Sigmoid colon (tissue), 4 donors: ENCODE measurements around the gene C19orf12.

ENCODE experiments used
- EP300 ChIP-seq, 4 donors: sonication (generic); formaldehyde crosslinking; IDR thresholded peaks; one replicate each; pipeline ENCODE4 v1.6.1; 2017; ENCODE audit warnings: antibody characterized with exemption in 4 of 4
- POLR2A ChIP-seq, 2 donors: fragments of 450-650 bp; IDR thresholded peaks; one replicate each; pipeline ENCODE4 v1.6.1; 2016; ENCODE audit warnings: antibody characterized with exemption in 2 of 2, mild to moderate bottlenecking in 2 of 2, moderate library complexity in 2 of 2
- TF ChIP-seq, protein P1 (sequence below), 4 experiments: fragments of 450-650 bp in 3 of 4; fragments of 200-600 bp in 1 of 4; IDR thresholded peaks; one replicate each; pipeline ENCODE4 v1.5.1; 2016 to 2019; ENCODE audit warnings: antibody characterized with exemption in 4 of 4, mild to moderate bottlenecking in 3 of 4, moderate library complexity in 2 of 4

DNA sequence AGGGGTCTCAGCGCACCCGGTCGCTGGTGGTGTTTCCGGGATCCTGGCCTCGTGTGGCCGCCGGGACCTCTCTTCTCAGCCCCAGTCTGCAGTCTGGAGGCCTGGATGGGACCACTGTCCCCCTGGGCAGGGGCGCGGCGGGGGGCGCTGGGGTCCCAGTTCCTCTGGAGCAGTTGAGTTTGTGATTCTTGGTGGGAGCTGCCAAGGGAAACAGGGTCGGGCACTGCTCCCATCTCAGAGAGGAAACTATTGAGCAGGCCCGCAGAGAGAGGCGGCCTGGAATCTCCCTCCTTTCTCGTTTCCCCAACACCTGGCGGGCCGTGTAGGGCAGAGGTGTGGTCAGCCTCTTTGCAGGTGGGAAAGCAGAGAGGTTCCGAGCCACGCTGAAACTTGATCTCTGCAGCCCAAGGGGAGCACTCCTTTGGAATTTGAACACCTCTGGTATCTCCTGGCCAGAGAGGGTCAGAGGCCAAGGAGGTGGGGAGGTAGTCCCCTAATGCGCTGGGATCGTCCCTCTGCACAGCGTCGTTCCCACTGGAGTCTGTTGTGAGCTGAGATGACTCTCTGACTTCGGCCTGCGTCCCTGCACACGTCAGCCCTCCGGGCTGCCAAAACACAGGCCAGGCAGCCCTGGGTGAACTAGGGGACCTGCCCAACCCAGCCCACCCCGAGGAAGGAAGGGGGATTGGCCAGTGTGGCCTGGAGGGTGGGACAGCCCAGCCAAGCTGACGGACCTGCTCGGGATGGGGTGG is 49.1 kb downstream of the C19orf12 start:
- TF ChIP-seq, protein P1, sequence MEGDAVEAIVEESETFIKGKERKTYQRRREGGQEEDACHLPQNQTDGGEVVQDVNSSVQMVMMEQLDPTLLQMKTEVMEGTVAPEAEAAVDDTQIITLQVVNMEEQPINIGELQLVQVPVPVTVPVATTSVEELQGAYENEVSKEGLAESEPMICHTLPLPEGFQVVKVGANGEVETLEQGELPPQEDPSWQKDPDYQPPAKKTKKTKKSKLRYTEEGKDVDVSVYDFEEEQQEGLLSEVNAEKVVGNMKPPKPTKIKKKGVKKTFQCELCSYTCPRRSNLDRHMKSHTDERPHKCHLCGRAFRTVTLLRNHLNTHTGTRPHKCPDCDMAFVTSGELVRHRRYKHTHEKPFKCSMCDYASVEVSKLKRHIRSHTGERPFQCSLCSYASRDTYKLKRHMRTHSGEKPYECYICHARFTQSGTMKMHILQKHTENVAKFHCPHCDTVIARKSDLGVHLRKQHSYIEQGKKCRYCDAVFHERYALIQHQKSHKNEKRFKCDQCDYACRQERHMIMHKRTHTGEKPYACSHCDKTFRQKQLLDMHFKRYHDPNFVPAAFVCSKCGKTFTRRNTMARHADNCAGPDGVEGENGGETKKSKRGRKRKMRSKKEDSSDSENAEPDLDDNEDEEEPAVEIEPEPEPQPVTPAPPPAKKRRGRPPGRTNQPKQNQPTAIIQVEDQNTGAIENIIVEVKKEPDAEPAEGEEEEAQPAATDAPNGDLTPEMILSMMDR (IDR thresholded peaks at IDR 0.05): no peak
- no peak for TF ChIP-seq EP300 (IDR thresholded peaks at IDR 0.05)
- TF ChIP-seq POLR2A (IDR thresholded peaks at IDR 0.05): peak; percentile 27 to 44
